ENCODE data around the gene IGSF21.

IGSF21 gene

GRCh38 chr1:18297896-18298648 lies 190.5 kb downstream of the IGSF21 start:
- no peak for DNase-seq (ENCODE audit: low read depth)

GRCh38 chr1:18299441-18300338 lies 192.1 kb downstream of the IGSF21 start:
- no peak for DNase-seq (ENCODE audit: low read depth)

- DNase-seq (ENCODE audit: low read depth), result no peak
Observed at GRCh38 chr1:18300376-18300775, 192.8 kb downstream of the IGSF21 start.

GRCh38 chr1:18302788-18303413 lies 195.3 kb downstream of the IGSF21 start:
- DNase-seq (ENCODE audit: low read depth), result no peak

- no peak for DNase-seq (ENCODE audit: low read depth)
Observed at GRCh38 chr1:18304151-18304869, 196.7 kb downstream of the IGSF21 start.

GRCh38 chr1:18305182-18305795 lies 197.7 kb downstream of the IGSF21 start:
- no peak for DNase-seq (ENCODE audit: low read depth)

GRCh38 chr1:18307329-18307898 lies 199.8 kb downstream of the IGSF21 start:
- DNase-seq (ENCODE audit: low read depth), result no peak

GRCh38 chr1:18309552-18310155 lies 202.1 kb downstream of the IGSF21 start:
- no peak for DNase-seq (ENCODE audit: low read depth)

GRCh38 chr1:18312961-18313360 lies 205.4 kb downstream of the IGSF21 start:
- DNase-seq (ENCODE audit: low read depth), result no peak

GRCh38 chr1:18313523-18313922 lies 205.9 kb downstream of the IGSF21 start:
- DNase-seq (ENCODE audit: low read depth), result no peak

GRCh38 chr1:18314399-18314798 lies 206.8 kb downstream of the IGSF21 start:
- DNase-seq (ENCODE audit: low read depth), result no peak

GRCh38 chr1:18315449-18315848 lies 207.9 kb downstream of the IGSF21 start:
- no peak for DNase-seq (ENCODE audit: low read depth)

- no peak for DNase-seq (ENCODE audit: low read depth)
Observed at GRCh38 chr1:18316764-18317163, 209.2 kb downstream of the IGSF21 start.

- no peak for DNase-seq (ENCODE audit: low read depth)
Observed at GRCh38 chr1:18319099-18319498, 211.5 kb downstream of the IGSF21 start.

GRCh38 chr1:18320051-18320450 lies 212.5 kb downstream of the IGSF21 start:
- DNase-seq (ENCODE audit: low read depth), result no peak

- no peak for DNase-seq (ENCODE audit: low read depth)
Observed at GRCh38 chr1:18322368-18323032, 214.9 kb downstream of the IGSF21 start.

GRCh38 chr1:18323259-18323658 lies 215.7 kb downstream of the IGSF21 start:
- no peak for DNase-seq (ENCODE audit: low read depth)

- no peak for DNase-seq (ENCODE audit: low read depth)
Observed at GRCh38 chr1:18324246-18324645, 216.6 kb downstream of the IGSF21 start.

- DNase-seq (ENCODE audit: low read depth), result no peak
Observed at GRCh38 chr1:18325136-18325535, 217.5 kb downstream of the IGSF21 start.

GRCh38 chr1:18326211-18326897 lies 218.8 kb downstream of the IGSF21 start:
- no peak for DNase-seq (ENCODE audit: low read depth)

Data from GM04503 (cell line).